GM12878 (cell line): Measurements from ENCODE around the gene PORCN. TPM values are rescaled to one million over a fixed set of nuclear protein-coding genes. Genes with fewer than 3 reads are reported as not detected.

Source experiments
- ATAC-seq: fragments of 200-7000 bp; cut with Tn5 transposase; 3 replicates; pipeline ENCODE4 v1.9.1; 2020; ENCODE audit warnings: mild to moderate bottlenecking, moderate library complexity
- BruUV-seq: library from RNA; stranded (reverse); fragments of 400-500 nt; replicated peaks from 2 replicates; lab custom pipeline; 2021; lab: Mats Ljungman, UMichigan
- CTCF ChIA-PET: fragments of 300-600 bp; sonication (Branson Sonifier 250); formaldehyde crosslinking; extraction: SDS; loops from one replicate; lab custom pipeline; 2021; ENCODE audit warnings: inconsistent platforms; lab: Yijun Ruan, JAX
- POLR2A ChIA-PET: fragments of 350-600 bp; formaldehyde crosslinking; extraction: SDS; loops from one replicate; lab custom pipeline; 2021; ENCODE audit warnings: inconsistent platforms; lab: Charles Lee
- RAD21 ChIA-PET: fragments of 300-600 bp; sonication (Branson Sonifier 250); formaldehyde crosslinking; loops from one replicate; lab custom pipeline; 2023; ENCODE audit warnings: antibody characterized with exemption; ENCODE audit not compliant: unreplicated experiment; lab: Charles Lee
- SMC1A ChIA-PET: fragments of 300-600 bp; sonication (Branson Sonifier 250); formaldehyde crosslinking; loops from one replicate; lab custom pipeline; 2023; ENCODE audit not compliant: unreplicated experiment, uncharacterized antibody; lab: Charles Lee
- DNase-seq: peaks from one replicate; pipeline ENCODE4 v3.0.0-alpha.2; 2011; ENCODE audit warnings: low read depth, low spot score
- FAIRE-seq: peaks from 3 replicates; lab custom pipeline; 2011; peaks lifted over from hg19 to GRCh38; lab: Jason Lieb, UNC
- H2AFZ ChIP-seq: 2 replicates; pipeline ENCODE4 v1.6.0; 2011; ENCODE audit warnings: low read depth, low read length, control low read depth; ENCODE audit not compliant: control insufficient read depth
- H3K27ac ChIP-seq: 2 replicates; pipeline ENCODE4 v1.5.1; 2011; ENCODE audit warnings: control low read depth; ENCODE audit not compliant: control insufficient read depth, insufficient read depth
- H3K27me3 ChIP-seq, 2 experiments: replicated peaks in 1 of 2; 2 replicates each; pipeline versions ENCODE4 v1.6.0 to v1.6.1; 2011; ENCODE audit warnings: low read length in 1 of 2; ENCODE audit not compliant: control insufficient read depth in 2 of 2, insufficient read depth in 2 of 2
- H3K36me3 ChIP-seq, 2 experiments: 2 replicates each; pipeline ENCODE4 v1.5.1; 2011; ENCODE audit warnings: low read length in 1 of 2; ENCODE audit not compliant: control insufficient read depth in 2 of 2, insufficient read depth in 2 of 2
- H3K4me1 ChIP-seq: 2 replicates; pipeline ENCODE4 v1.6.1; 2011; ENCODE audit warnings: mild to moderate bottlenecking, low read length, moderate library complexity, mixed read lengths; ENCODE audit not compliant: control insufficient read depth, insufficient read depth
- H3K4me2 ChIP-seq: 2 replicates; pipeline ENCODE4 v1.6.0; 2011; ENCODE audit warnings: control low read depth; ENCODE audit not compliant: control insufficient read depth, insufficient read depth
- H3K4me3 ChIP-seq: fragments of 200-600 bp; sonication (generic); 2 replicates; pipeline ENCODE4 v1.5.1; 2016
- H3K79me2 ChIP-seq: 2 replicates; pipeline ENCODE4 v1.6.0; 2011; ENCODE audit warnings: low read length; ENCODE audit not compliant: control insufficient read depth, insufficient read depth
- H3K9ac ChIP-seq: 2 replicates; pipeline ENCODE4 v1.8.0; 2011; ENCODE audit warnings: low read length, control low read depth, mixed read lengths; ENCODE audit not compliant: control insufficient read depth, insufficient read depth
- H3K9me3 ChIP-seq: replicated peaks from 3 replicates; pipeline ENCODE4 v1.5.1; 2011; ENCODE audit warnings: mild to moderate bottlenecking, low read length; ENCODE audit not compliant: control insufficient read depth, insufficient read depth
- H4K20me1 ChIP-seq: 2 replicates; pipeline ENCODE4 v1.6.0; 2011; ENCODE audit not compliant: control insufficient read depth, insufficient read depth
- ATF7 ChIP-seq: fragments of 450-650 bp; IDR thresholded peaks from 2 replicates; pipeline ENCODE4 v1.6.1; 2016; ENCODE audit warnings: low read depth, mild to moderate bottlenecking
- CHD1 ChIP-seq: IDR thresholded peaks from 2 replicates; pipeline ENCODE4 v1.6.1; 2012; ENCODE audit warnings: low read depth, low read length, improper control_type of control experiment
- IKZF1 ChIP-seq: fragments of 450-650 bp; conservative IDR thresholded peaks from 2 replicates; pipeline ENCODE4 v1.6.1; 2017; ENCODE audit warnings: antibody characterized with exemption, mild to moderate bottlenecking
- KDM1A ChIP-seq: fragments of 200-600 bp; sonication (generic); IDR thresholded peaks from 2 replicates; pipeline ENCODE4 v1.6.1; 2016; ENCODE audit warnings: borderline replicate concordance
- NBN ChIP-seq: fragments of 450-650 bp; IDR thresholded peaks from 2 replicates; pipeline ENCODE4 v1.6.1; 2016
- PML ChIP-seq: IDR thresholded peaks from 2 replicates; pipeline ENCODE4 v1.6.1; 2012; ENCODE audit warnings: low read length, inconsistent platforms
- POLR2AphosphoS5 ChIP-seq: IDR thresholded peaks from 2 replicates; pipeline ENCODE4 v1.6.1; 2011; ENCODE audit warnings: mild to moderate bottlenecking, low read length, inconsistent platforms
- STAT1 ChIP-seq: fragments of 450-650 bp; conservative IDR thresholded peaks from 2 replicates; pipeline ENCODE4 v1.6.1; 2014; ENCODE audit warnings: antibody characterized with exemption, mild to moderate bottlenecking
- SUPT20H ChIP-seq: IDR thresholded peaks from 2 replicates; pipeline ENCODE4 v1.6.1; 2011; ENCODE audit warnings: low read depth, mild to moderate bottlenecking, low read length, moderate library complexity, borderline replicate concordance; ENCODE audit not compliant: control insufficient read depth
- TCF3 ChIP-seq: IDR thresholded peaks from 2 replicates; pipeline ENCODE4 v1.6.1; 2012; ENCODE audit warnings: low read depth, mild to moderate bottlenecking, low read length, borderline replicate concordance; ENCODE audit not compliant: insufficient read depth
- ZNF274 ChIP-seq: IDR thresholded peaks from one replicate; pipeline ENCODE4 v1.8.0; 2011; ENCODE audit not compliant: insufficient read length, insufficient read depth
- WGBS: methylation state at CpG from one replicate; pipeline ENCODE4 v1.1.6; 2016; ENCODE audit warnings: low lambda C conversion rate; ENCODE audit not compliant: insufficient replicate concordance, insufficient coverage; ENCODE audit errors: missing lambda C conversion rate; 5-methylcytosine and 5-hydroxymethylcytosine counted together
- in situ Hi-C: fragments of 300-500 bp; cut with MboI; formaldehyde crosslinking; loops from 9 replicates; pipeline ENCODE4 v1.14.3; 2018; ENCODE audit warnings: mixed read lengths
- intact Hi-C: fragments of 100-400 bp; cut with micrococcal nuclease; formaldehyde crosslinking; loops from one replicate; pipeline ENCODE4 v1.14.2; 2022; ENCODE audit not compliant: unreplicated experiment
- polyA plus RNA-seq, 11 experiments: library from polyadenylated mRNA; depleted of rRNA in 4 of 11; unstranded in 6 of 11; stranded (reverse) in 5 of 11; fragments of >200 nt; fragmentation: Nextera tagmentation in 4 of 11; fragmentation: Illumina TruSeq in 1 of 11; extraction: Ambion mirVana in 4 of 11; extraction: Trizol in 1 of 11; gene quantifications; 1 replicate in 1 of 11; 2 replicates in 10 of 11; pipeline versions ENCODE4 v1.2.1 to v1.2.3, GENCODE V29; 2011 to 2016; ENCODE audit warnings: inconsistent platforms in 2 of 11, missing spikeins in 2 of 11, low read depth in 1 of 11
- total RNA-seq, 4 experiments: library from RNA; depleted of rRNA in 3 of 4; stranded (reverse); fragments of >200 nt in 3 of 4; fragmentation: Illumina TruSeq in 1 of 4; extraction: Trizol in 1 of 4; gene quantifications; 2 replicates each; pipeline versions ENCODE4 v1.2.1 to v1.2.3, GENCODE V29; 2013 to 2021
- TF ChIP-seq, protein P1 (sequence below): fragments of 450-650 bp; IDR thresholded peaks from 2 replicates; pipeline ENCODE4 v1.6.1; 2017; ENCODE audit warnings: low read depth, mild to moderate bottlenecking, moderate library complexity
- TF ChIP-seq, protein P2 (sequence below): IDR thresholded peaks from 2 replicates; pipeline ENCODE4 v1.6.1; 2012; ENCODE audit warnings: low read depth, low read length, improper control_type of control experiment
- TF ChIP-seq, protein P3 (sequence below): fragments of 450-650 bp; formaldehyde crosslinking; IDR thresholded peaks from 2 replicates; pipeline ENCODE4 v1.4.0; 2022; ENCODE audit warnings: mild to moderate bottlenecking, moderate library complexity
- TF ChIP-seq, protein P4 (sequence below): fragments of 450-650 bp; IDR thresholded peaks from 2 replicates; pipeline ENCODE4 v1.6.1; 2014; ENCODE audit warnings: mild to moderate bottlenecking

PORCN gene
- total and polyA plus RNA-seq, 10 of the 15 experiments (the other 5 are each of a cell fraction or from before 2014, with no cell fraction given) = 0.27 to 21.0 (median 14.1) TPM

DNA sequence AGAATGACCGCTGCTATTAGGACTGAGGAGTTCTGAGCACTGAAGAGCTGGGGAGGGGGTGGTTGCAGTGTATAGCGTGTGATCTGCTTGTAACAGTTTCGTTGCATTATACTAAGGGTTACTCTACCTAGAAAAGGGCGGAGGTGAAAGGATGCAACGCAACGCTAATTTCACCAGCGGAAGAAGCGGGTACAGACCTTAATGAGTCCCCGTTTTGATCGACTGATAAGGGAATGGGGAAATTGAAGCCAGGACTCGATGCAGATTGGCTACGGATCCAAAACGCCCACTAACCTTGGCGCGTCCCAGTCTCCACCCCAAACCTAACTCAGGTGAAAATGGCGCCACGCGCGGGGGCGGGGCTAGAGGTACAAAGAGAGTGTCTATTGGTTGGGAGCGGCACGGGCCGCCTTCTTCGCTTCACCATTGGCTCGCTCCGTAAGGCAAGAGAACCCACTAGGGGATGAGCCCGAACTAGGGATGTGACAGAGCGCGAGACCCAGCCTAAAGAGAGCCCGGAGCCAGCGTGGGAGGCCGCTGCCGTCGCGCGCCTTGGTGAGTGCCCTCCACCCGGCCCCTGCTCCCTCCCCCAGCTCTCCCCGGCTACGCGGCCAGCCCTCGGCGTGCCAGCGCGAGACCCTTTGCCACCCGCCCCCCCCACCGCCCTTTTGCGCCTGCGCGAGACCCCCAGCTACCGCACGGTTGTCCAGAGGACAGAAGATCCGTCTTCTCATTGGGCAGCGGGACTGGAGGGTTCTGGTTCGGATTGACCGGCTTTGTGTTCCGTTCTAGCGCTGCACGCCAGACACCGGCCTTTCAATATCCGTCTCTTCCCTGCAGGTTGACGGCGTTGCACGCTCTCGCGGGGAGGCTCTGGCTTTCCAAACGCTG is 12.8 kb downstream of the PORCN start, which contains the start of gene EBP:
Gene EBP (plus strand): TSS at position 456 of the 891 bp plus-strand sequence. CDS start 1,964 bp downstream, outside the sequence.
- no peaks in the 10 kb centered on the region for H4K20me1 ChIP-seq
- CTCF ChIA-PET = interaction anchor here (1.5 to 3.2 kb wide), 2 partner anchors 18 to 47 kb away, joined by 3 to 14 read pairs; partner anchors contain the start of gene TBC1D25
- no TSS peak for BruUV-seq
- in situ Hi-C loops = no loop called here
- H3K9ac ChIP-seq = peak within 1 kb of the TSS; percentile 70
- SMC1A ChIA-PET = interaction anchor here (1.1 to 2.0 kb wide), 2 partner anchors 14 to 18 kb away, joined by 3 to 11 read pairs; partner anchors contain the start of gene TBC1D25
- no peaks in the 10 kb centered on the region for H3K27me3 ChIP-seq
- 30% methylated on average over 52 of the region's 66 CpGs for WGBS
- peak within 1 kb of the TSS; percentile 80 for H3K4me2 ChIP-seq
- RAD21 ChIA-PET = interaction anchor here (1.4 kb wide), 2 partner anchors 18 to 53 kb away, joined by 5 read pairs; partner anchors contain the start of genes RBM3 and TBC1D25
- H3K27ac ChIP-seq = peak within 1 kb of the TSS; percentile 62
- peak within 1 kb of the TSS; percentile 68 for H3K4me3 ChIP-seq
- peaks cover 19% of the 10 kb centered on the region for H3K79me2 ChIP-seq
- peak; percentile 83 for DNase-seq
- no peaks in the 10 kb centered on the region; the same call in 2 of the 3 replicates for H3K9me3 ChIP-seq
- peak; percentile 96 for ATAC-seq
- POLR2A ChIA-PET = interaction anchor here (0.6 to 2.4 kb wide), 7 partner anchors 14 to 88 kb away, joined by 3 to 15 read pairs (median 3); partner anchors contain the start of genes RBM3 and TBC1D25
- intact Hi-C loops = loop anchor here (1.0 to 2.0 kb wide), 2 partner anchors 13 to 17 kb away; partner anchors contain the start of genes PORCN and TBC1D25
- peaks cover 7% of the 10 kb centered on the region; the same call in 1 of the 2 replicates for H3K4me1 ChIP-seq
- peak within 1 kb of the TSS; percentile 76 for H2AFZ ChIP-seq
- FAIRE-seq = peak; percentile 95
- H3K36me3 ChIP-seq = no peaks in the 10 kb centered on the region; a peak in 1 of 4 replicates
- TF ChIP-seq STAT1 = no peak
- TF ChIP-seq TCF3 = no peak
- TF ChIP-seq PML = peak; percentile 52; the same call in 1 of the 2 replicates
- no peak for TF ChIP-seq SUPT20H
- TF ChIP-seq NBN = peak; percentile 48
- TF ChIP-seq ATF7 = 0 out of 2 replicates have a peak, but pooled peaks have one; percentile 9
- TF ChIP-seq, protein P1, sequence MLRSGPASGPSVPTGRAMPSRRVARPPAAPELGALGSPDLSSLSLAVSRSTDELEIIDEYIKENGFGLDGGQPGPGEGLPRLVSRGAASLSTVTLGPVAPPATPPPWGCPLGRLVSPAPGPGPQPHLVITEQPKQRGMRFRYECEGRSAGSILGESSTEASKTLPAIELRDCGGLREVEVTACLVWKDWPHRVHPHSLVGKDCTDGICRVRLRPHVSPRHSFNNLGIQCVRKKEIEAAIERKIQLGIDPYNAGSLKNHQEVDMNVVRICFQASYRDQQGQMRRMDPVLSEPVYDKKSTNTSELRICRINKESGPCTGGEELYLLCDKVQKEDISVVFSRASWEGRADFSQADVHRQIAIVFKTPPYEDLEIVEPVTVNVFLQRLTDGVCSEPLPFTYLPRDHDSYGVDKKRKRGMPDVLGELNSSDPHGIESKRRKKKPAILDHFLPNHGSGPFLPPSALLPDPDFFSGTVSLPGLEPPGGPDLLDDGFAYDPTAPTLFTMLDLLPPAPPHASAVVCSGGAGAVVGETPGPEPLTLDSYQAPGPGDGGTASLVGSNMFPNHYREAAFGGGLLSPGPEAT = 0 out of 2 replicates have a peak, but pooled peaks have one; percentile 29
- TF ChIP-seq, protein P2, sequence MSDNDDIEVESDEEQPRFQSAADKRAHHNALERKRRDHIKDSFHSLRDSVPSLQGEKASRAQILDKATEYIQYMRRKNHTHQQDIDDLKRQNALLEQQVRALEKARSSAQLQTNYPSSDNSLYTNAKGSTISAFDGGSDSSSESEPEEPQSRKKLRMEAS = 0 out of 2 replicates have a peak, but pooled peaks have one; percentile 25
- TF ChIP-seq, protein P3, sequence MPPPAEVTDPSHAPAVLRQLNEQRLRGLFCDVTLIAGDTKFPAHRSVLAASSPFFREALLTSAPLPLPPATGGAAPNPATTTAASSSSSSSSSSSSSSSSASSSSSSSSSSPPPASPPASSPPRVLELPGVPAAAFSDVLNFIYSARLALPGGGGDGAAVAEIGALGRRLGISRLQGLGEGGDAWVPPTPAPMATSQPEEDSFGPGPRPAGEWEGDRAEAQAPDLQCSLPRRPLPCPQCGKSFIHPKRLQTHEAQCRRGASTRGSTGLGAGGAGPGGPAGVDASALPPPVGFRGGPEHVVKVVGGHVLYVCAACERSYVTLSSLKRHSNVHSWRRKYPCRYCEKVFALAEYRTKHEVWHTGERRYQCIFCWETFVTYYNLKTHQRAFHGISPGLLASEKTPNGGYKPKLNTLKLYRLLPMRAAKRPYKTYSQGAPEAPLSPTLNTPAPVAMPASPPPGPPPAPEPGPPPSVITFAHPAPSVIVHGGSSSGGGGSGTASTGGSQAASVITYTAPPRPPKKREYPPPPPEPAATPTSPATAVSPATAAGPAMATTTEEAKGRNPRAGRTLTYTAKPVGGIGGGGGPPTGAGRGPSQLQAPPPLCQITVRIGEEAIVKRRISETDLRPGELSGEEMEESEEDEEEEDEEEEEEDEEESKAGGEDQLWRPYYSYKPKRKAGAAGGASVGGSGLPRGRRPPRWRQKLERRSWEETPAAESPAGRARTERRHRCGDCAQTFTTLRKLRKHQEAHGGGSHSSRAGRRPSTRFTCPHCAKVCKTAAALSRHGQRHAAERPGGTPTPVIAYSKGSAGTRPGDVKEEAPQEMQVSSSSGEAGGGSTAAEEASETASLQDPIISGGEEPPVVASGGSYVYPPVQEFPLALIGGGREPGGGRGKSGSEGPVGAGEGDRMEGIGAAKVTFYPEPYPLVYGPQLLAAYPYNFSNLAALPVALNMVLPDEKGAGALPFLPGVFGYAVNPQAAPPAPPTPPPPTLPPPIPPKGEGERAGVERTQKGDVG (CRISPR knock-in tag) = no peak
- TF ChIP-seq, protein P4, sequence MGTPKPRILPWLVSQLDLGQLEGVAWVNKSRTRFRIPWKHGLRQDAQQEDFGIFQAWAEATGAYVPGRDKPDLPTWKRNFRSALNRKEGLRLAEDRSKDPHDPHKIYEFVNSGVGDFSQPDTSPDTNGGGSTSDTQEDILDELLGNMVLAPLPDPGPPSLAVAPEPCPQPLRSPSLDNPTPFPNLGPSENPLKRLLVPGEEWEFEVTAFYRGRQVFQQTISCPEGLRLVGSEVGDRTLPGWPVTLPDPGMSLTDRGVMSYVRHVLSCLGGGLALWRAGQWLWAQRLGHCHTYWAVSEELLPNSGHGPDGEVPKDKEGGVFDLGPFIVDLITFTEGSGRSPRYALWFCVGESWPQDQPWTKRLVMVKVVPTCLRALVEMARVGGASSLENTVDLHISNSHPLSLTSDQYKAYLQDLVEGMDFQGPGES = 0 out of 2 replicates have a peak, but pooled peaks have one; percentile 54
- no peak for TF ChIP-seq ZNF274
- TF ChIP-seq CHD1 = no peak
- no peak for TF ChIP-seq KDM1A
- TF ChIP-seq IKZF1 = peak; percentile 8; the same call in 1 of the 2 replicates
- peak; percentile 75 for TF ChIP-seq POLR2AphosphoS5
